Neuronal stem cell (in vitro differentiated cells): Measurements from ENCODE around the gene NDUFA8.

ENCODE experiments used
- DNase-seq: peaks from one replicate; pipeline ENCODE4 v3.0.0-alpha.2; 2013; ENCODE audit warnings: low spot score
- H2AFZ ChIP-seq: one replicate; pipeline ENCODE4 v1.6.1; 2013; ENCODE audit warnings: mild to moderate bottlenecking, low read length, inconsistent platforms
- H2AK5ac ChIP-seq: 2 replicates; pipeline ENCODE4 v1.6.1; 2013; ENCODE audit warnings: low read depth, mild to moderate bottlenecking, inconsistent platforms, low read length, moderate library complexity, mixed read lengths
- H2BK120ac ChIP-seq: 2 replicates; pipeline ENCODE4 v1.6.1; 2013; ENCODE audit warnings: low read depth, mild to moderate bottlenecking, inconsistent platforms, low read length, moderate library complexity, mixed read lengths
- H2BK12ac ChIP-seq: one replicate; pipeline ENCODE4 v1.6.1; 2013; ENCODE audit warnings: low read length, inconsistent platforms
- H2BK15ac ChIP-seq: 2 replicates; pipeline ENCODE4 v1.6.1; 2013; ENCODE audit warnings: mild to moderate bottlenecking, low read length, inconsistent platforms, mixed read lengths
- H2BK5ac ChIP-seq: one replicate; pipeline ENCODE4 v1.6.1; 2013; ENCODE audit warnings: inconsistent platforms, mild to moderate bottlenecking, low read length, moderate library complexity
- H3K14ac ChIP-seq: one replicate; pipeline ENCODE4 v1.6.1; 2013; ENCODE audit warnings: low read length, inconsistent platforms
- H3K18ac ChIP-seq: 2 replicates; pipeline ENCODE4 v1.6.1; 2013; ENCODE audit warnings: low read length, inconsistent platforms
- H3K23ac ChIP-seq: 2 replicates; pipeline ENCODE4 v1.6.1; 2013; ENCODE audit warnings: low read depth, mild to moderate bottlenecking, mixed read lengths, low read length, inconsistent platforms; ENCODE audit not compliant: poor library complexity
- H3K27ac ChIP-seq: replicated peaks from 3 replicates; pipeline ENCODE4 v1.5.1; 2013; ENCODE audit warnings: low read length, inconsistent platforms
- H3K27me3 ChIP-seq, 3 experiments: 2 replicates each; pipeline ENCODE4 v1.6.1; 2013; ENCODE audit warnings: low read length in 3 of 3, mild to moderate bottlenecking in 2 of 3, inconsistent platforms in 1 of 3, low read depth in 1 of 3, mixed read lengths in 1 of 3, moderate library complexity in 1 of 3; ENCODE audit not compliant: control insufficient read depth in 3 of 3, insufficient read depth in 3 of 3
- H3K36me3 ChIP-seq, 2 donors: replicated peaks in 1 of 2; 2 replicates each; pipeline ENCODE4 v1.6.1; 2013; ENCODE audit warnings: low read length in 2 of 2; ENCODE audit not compliant: control insufficient read depth in 2 of 2, insufficient read depth in 2 of 2
- H3K4ac ChIP-seq: 2 replicates; pipeline ENCODE4 v1.6.1; 2013; ENCODE audit warnings: inconsistent platforms, mild to moderate bottlenecking, low read length, moderate library complexity
- H3K4me1 ChIP-seq, 2 donors: 1 replicate in 1 of 2; 2 replicates in 1 of 2; pipeline ENCODE4 v1.6.1; 2013; ENCODE audit warnings: low read length in 2 of 2, low read depth in 1 of 2; ENCODE audit not compliant: control insufficient read depth in 2 of 2, insufficient read depth in 1 of 2
- H3K4me2 ChIP-seq: one replicate; pipeline ENCODE4 v1.6.1; 2013; ENCODE audit warnings: mild to moderate bottlenecking, low read length, inconsistent platforms; ENCODE audit not compliant: insufficient read depth, poor library complexity, severe bottlenecking
- H3K4me3 ChIP-seq, 2 donors: 2 replicates each; pipeline ENCODE4 v1.5.1; 2013; ENCODE audit warnings: low read length in 2 of 2, mild to moderate bottlenecking in 2 of 2, inconsistent platforms in 1 of 2, moderate library complexity in 1 of 2
- H3K79me1 ChIP-seq: one replicate; pipeline ENCODE4 v1.6.1; 2013; ENCODE audit warnings: low read depth, mild to moderate bottlenecking, inconsistent platforms, low read length, moderate library complexity
- H3K9ac ChIP-seq: one replicate; pipeline ENCODE4 v1.6.1; 2013; ENCODE audit warnings: mild to moderate bottlenecking, low read depth, low read length, inconsistent platforms; ENCODE audit not compliant: poor library complexity
- H3K9me3 ChIP-seq, 2 donors: replicated peaks in 1 of 2; 2 replicates each; pipeline versions ENCODE3 to v1.6.1; 2013; ENCODE audit warnings: low read length in 2 of 2, mild to moderate bottlenecking in 2 of 2, inconsistent platforms in 1 of 2, low read depth in 1 of 2, mixed read lengths in 1 of 2, moderate library complexity in 1 of 2; ENCODE audit not compliant: control insufficient read depth in 2 of 2, insufficient read depth in 1 of 2
- H4K8ac ChIP-seq: one replicate; pipeline ENCODE4 v1.6.1; 2013; ENCODE audit warnings: low read depth, mild to moderate bottlenecking, inconsistent platforms, low read length, moderate library complexity
- H4K91ac ChIP-seq: one replicate; pipeline ENCODE4 v1.6.1; 2013; ENCODE audit warnings: low read length, low read depth, mild to moderate bottlenecking, inconsistent platforms; ENCODE audit not compliant: poor library complexity
- WGBS, 2 donors: extraction: QIAGEN DNeasy Blood & Tissue Kit; methylation state at CpG; one replicate each; pipeline ENCODE4 v1.1.7; 2013; ENCODE audit warnings: missing lambda C conversion rate in 2 of 2, mixed read lengths in 1 of 2; ENCODE audit not compliant: insufficient read length in 2 of 2, insufficient replicate concordance in 1 of 2; ENCODE audit errors: extremely low coverage in 2 of 2; 5-methylcytosine and 5-hydroxymethylcytosine counted together

NDUFA8 gene

GRCh38 chr9:122134822-122135528 lies 24.6 kb downstream of the NDUFA8 start:
- Histone ChIP-seq H3K18ac (no peak overlapping the region), H3K4me1 (peaks cover 18 to 21% of the 10 kb centered on the region in 2 donors), H2BK120ac (no peak overlapping the region), H3K4ac (no peak overlapping the region), H2AK5ac (no peak overlapping the region), H3K4me3 (no peak overlapping the region), H3K4me2 (no peak overlapping the region), H4K91ac (no peak overlapping the region), H2AFZ (peak overlapping the region; percentile 51), H2BK15ac (no peak overlapping the region), H3K27me3 (peaks cover 0 to 66% (median 43%) of the 10 kb centered on the region in 3 experiments), H3K27ac (no peak overlapping the region), H3K14ac (no peak overlapping the region), H2BK12ac (no peak overlapping the region), H3K79me1 (no peaks in the 10 kb centered on the region), H3K9ac (no peak overlapping the region), H3K9me3 (no peaks in the 10 kb centered on the region), H3K36me3 (no peaks in the 10 kb centered on the region), H3K23ac (no peak overlapping the region), H2BK5ac (no peak overlapping the region), H4K8ac (no peak overlapping the region)
- DNase-seq: peak; percentile 67
- WGBS, 2 donors: no CpG with 5 or more reads among the region's 12 CpGs

DNA sequence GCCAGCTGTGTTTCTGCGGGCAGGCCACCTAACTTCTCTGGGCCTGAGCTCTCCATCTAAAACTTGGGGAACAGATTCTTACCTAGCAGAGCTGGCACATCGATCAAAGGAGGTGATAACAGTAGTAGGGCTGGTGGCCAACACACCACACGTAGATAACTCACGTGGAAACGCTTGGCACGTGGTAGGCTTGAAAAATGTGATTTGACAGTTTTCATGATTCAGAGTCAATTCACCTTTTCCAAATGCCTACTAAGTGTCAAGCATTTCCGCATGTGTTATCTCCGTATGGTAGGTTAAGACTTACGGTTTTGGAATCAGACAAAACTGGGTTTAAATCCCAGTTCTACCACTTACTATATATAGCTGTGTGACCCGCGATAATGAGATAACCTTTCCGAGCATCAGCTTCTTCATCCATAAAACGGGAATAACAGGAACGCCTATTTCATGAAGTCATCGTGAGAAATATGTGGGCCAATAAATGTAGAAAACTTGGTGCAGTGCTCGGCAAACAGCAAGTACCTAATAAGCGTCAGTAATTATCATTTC lies 25.5 kb downstream of the NDUFA8 start:
- no peak overlapping the region for H2BK12ac ChIP-seq
- H3K79me1 ChIP-seq: no peaks in the 10 kb centered on the region
- no peak overlapping the region for H3K4ac ChIP-seq
- no peak overlapping the region for H4K8ac ChIP-seq
- H3K23ac ChIP-seq: no peak overlapping the region
- no peak for DNase-seq
- H3K36me3 ChIP-seq: no peaks in the 10 kb centered on the region
- H3K18ac ChIP-seq: no peak overlapping the region
- H4K91ac ChIP-seq: no peak overlapping the region
- no peak overlapping the region for H2BK120ac ChIP-seq
- H2BK15ac ChIP-seq: no peak overlapping the region
- no peak overlapping the region for H3K4me3 ChIP-seq
- H2BK5ac ChIP-seq: no peak overlapping the region
- WGBS, 2 donors: no CpG with 5 or more reads among the region's 17 CpGs
- no peak overlapping the region for H3K27ac ChIP-seq
- H3K4me2 ChIP-seq: no peak overlapping the region
- peaks cover 18 to 21% of the 10 kb centered on the region in 2 donors for H3K4me1 ChIP-seq
- H3K27me3 ChIP-seq: peaks cover 0 to 66% (median 52%) of the 10 kb centered on the region in 3 experiments
- H2AFZ ChIP-seq: no peak overlapping the region
- no peak overlapping the region for H3K14ac ChIP-seq
- H2AK5ac ChIP-seq: no peak overlapping the region
- no peak overlapping the region for H3K9ac ChIP-seq
- no peaks in the 10 kb centered on the region for H3K9me3 ChIP-seq

GRCh38 chr9:122133263-122133983 lies 26.2 kb downstream of the NDUFA8 start:
- H3K27me3 ChIP-seq: peaks cover 0 to 70% (median 59%) of the 10 kb centered on the region in 3 experiments

DNA sequence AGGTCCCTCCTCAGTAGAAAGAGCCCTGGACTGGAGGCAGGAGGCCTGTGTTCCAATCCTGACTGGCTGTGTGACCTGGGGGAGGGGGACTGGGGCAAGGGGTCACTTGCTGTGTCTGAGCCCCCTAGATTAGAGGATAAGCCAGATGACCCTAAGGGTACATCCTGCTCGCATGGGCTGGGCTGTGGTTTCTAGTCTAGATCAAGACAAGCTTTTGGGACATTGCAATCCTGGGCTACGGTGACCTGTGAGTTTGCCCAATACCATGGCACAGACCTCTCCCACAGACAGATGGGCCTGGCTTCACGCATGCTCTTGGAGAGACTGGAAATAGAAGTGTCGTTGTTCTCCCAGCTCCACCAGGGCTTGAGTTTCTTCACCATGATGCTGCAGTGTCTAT lies 27.0 kb downstream of the NDUFA8 start:
- H2BK120ac ChIP-seq: no peak overlapping the region
- no peak overlapping the region for H2BK12ac ChIP-seq
- H3K4ac ChIP-seq: no peak overlapping the region
- H3K27ac ChIP-seq: no peak overlapping the region
- no peak for DNase-seq
- no peak overlapping the region for H4K8ac ChIP-seq
- H3K27me3 ChIP-seq: peaks cover 0 to 69% (median 62%) of the 10 kb centered on the region in 3 experiments
- no peak overlapping the region for H3K23ac ChIP-seq
- no CpG with 5 or more reads among the region's 4 CpGs for WGBS, 2 donors
- no peak overlapping the region for H2AK5ac ChIP-seq
- H3K18ac ChIP-seq: no peak overlapping the region
- no peak overlapping the region for H2AFZ ChIP-seq
- H3K9me3 ChIP-seq: no peaks in the 10 kb centered on the region
- no peak overlapping the region for H3K4me2 ChIP-seq
- no peak overlapping the region for H2BK5ac ChIP-seq
- no peaks in the 10 kb centered on the region for H3K36me3 ChIP-seq
- H3K4me3 ChIP-seq: no peak overlapping the region
- no peak overlapping the region for H3K9ac ChIP-seq
- peaks cover 18 to 21% of the 10 kb centered on the region in 2 donors for H3K4me1 ChIP-seq
- H4K91ac ChIP-seq: no peak overlapping the region
- H3K14ac ChIP-seq: no peak overlapping the region
- H2BK15ac ChIP-seq: no peak overlapping the region
- no peaks in the 10 kb centered on the region for H3K79me1 ChIP-seq

More at GRCh38 chr9:122133263-122133983, 26.2 kb downstream of the NDUFA8 start:
- no peak overlapping the region for H3K4me3 ChIP-seq
- no peak overlapping the region for H3K14ac ChIP-seq
- H3K23ac ChIP-seq: peak overlapping the region; percentile 8
- H2BK5ac ChIP-seq: peak overlapping the region; percentile 19
- no peak overlapping the region for H2AFZ ChIP-seq
- H3K9ac ChIP-seq: peak overlapping the region; percentile 27
- H3K4ac ChIP-seq: no peak overlapping the region
- no peak overlapping the region for H3K18ac ChIP-seq
- WGBS, 2 donors: no CpG with 5 or more reads among the region's 12 CpGs
- H3K79me1 ChIP-seq: no peaks in the 10 kb centered on the region
- H3K36me3 ChIP-seq: no peaks in the 10 kb centered on the region
- no peak for DNase-seq
- H3K4me1 ChIP-seq: peaks cover 18 to 21% of the 10 kb centered on the region in 2 donors
- no peak overlapping the region for H2BK12ac ChIP-seq
- no peak overlapping the region for H3K27ac ChIP-seq
- H2AK5ac ChIP-seq: no peak overlapping the region
- no peak overlapping the region for H4K8ac ChIP-seq
- H2BK120ac ChIP-seq: no peak overlapping the region
- H4K91ac ChIP-seq: no peak overlapping the region
- H3K9me3 ChIP-seq: no peaks in the 10 kb centered on the region
- no peak overlapping the region for H2BK15ac ChIP-seq
- H3K4me2 ChIP-seq: no peak overlapping the region
